ENCODE results near the gene MSMP.

Gene MSMP

GRCh38 chr9:35723908-35724307 is 30.2 kb downstream of the MSMP start:
- H3K4me3 ChIP-seq (ENCODE audit: low read depth, low read length): no peak overlapping the region

GRCh38 chr9:35723426-35723825 is 30.6 kb downstream of the MSMP start:
- no peak overlapping the region for H3K4me3 ChIP-seq (ENCODE audit: low read depth, low read length)

- H3K4me3 ChIP-seq (ENCODE audit: low read depth, low read length): no peak overlapping the region
Measured at GRCh38 chr9:35719546-35719945, 34.5 kb downstream of the MSMP start.

DNA sequence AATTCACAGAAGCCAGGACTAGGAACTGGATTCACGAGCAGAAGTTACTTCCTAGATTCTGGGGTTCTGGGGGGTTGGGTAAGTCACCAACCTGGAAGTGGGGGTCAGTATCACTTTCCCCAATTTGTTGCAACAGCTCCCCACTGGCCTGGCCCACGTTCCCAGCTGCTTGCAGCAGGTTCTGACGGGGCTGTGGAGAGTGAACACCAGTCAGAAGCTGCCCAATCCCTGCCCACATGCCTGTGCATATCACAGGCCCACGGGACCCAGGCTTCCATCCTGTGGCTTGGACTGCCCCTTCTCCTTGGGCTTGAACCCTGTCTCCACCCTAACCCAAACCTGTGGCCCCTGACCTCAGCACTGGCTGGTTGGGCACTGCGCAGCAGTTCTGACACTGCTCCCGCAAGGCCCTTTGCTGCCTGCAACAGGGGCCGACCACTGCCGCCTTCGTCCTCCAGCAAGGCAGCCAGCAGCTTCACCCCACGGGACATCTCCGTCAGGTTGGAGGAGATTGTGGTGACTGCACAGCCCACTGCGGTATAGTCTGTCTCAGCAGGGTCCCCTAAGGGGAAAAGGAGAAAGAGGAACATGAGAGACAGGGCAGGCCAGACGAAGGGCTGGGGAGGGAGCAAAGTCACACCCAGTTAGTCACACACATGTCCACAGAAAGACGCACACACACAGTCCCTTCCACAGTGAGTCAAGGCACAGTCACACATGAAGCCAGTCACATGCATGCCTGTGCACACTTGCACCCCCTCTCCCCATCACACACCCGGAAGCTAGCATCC is 35.2 kb downstream of the MSMP start:
- H3K4me3 ChIP-seq (ENCODE audit: low read depth, low read length): no peak overlapping the region

DNA sequence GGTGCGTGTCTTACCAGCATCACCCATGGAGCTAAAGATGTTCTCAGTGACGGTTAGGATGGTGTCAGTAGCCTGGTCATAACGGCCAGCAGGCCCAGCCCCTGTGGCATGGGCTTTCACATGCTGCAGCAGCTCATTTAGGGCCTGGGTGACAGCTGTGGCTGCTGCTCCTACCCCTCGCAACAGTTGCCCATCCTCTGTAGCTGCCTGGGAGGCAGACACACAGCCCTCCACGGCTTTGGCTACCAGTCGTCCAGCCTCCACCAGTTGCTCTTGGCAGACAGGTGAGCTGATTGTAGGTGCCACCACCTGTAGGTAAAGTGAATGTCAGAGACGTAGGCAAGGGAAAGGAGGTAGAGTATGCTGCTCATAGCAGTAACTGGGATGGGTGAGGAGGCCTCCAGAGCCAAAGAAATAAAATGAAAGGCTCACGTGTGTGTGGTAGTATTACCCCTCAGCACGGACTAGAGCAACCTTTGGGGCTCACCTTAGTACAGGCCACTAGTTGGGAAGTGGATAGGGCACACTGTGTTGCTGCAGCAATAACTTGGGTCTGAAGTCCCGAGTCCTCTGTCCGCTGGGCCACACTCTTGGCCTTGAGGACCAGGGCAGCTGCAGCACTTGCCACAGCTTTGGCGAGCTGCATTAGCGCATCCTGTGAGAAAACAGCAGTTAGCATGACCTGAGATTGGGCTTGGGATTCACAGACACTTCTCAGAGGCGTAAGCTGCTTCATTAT is 36.8 kb downstream of the MSMP start:
- H3K4me3 ChIP-seq (ENCODE audit: low read depth, low read length): no peak overlapping the region

DNA sequence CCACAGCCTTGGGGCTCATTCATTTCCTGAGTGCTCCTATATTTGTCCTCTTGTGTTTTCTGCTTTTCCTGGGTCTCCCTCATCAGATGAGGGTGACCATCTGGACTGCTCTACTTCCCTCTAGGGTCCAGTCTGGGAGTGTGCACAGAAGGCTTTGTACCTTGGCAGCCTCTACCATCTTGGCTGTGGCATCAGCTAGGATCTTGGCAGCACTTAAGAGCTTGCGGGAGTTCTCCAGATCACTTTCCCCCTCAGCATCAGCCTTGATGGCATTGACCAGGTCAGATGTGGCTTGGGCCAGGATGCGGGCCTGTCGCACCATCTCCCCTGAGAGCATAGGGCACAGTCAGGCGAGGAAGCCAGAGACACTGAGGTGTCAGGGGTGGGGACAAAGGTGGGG is 37.8 kb downstream of the MSMP start:
- no peak overlapping the region for H3K4me3 ChIP-seq (ENCODE audit: low read depth, low read length)

DNA sequence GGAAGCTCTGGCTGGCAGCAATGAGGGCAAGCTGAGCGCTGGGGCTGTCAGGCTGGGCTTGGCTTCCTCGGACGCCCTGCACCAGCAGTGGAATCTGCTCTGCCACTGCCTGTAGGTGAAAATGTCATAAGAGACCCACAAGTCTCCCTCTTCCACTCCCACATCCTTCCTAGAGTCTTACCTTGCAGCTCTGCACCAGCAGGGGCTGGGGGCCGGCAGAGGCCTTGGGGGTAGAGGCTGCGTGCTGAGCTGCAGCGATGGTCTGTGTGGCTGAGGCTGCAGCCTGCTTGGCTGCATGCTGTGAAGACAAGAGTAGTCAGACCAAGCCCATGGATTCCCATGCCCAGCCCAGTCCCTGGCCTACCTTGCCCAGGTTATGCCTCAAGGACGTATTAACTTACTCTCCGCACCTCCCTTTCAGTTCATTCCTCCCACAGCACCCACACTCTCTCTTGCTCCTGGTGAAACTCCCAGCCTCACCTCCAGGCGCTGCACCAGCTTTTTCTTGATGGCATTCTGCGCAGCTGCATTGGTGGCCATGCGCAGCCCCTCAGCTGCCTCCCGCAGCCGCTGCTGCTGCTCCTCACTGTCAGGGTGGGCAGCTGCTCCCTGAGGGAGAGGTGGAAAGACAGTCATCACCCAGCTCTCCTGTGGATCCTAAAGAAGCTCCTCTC is 39.4 kb downstream of the MSMP start:
- H3K4me3 ChIP-seq (ENCODE audit: low read depth, low read length): no peak overlapping the region

DNA sequence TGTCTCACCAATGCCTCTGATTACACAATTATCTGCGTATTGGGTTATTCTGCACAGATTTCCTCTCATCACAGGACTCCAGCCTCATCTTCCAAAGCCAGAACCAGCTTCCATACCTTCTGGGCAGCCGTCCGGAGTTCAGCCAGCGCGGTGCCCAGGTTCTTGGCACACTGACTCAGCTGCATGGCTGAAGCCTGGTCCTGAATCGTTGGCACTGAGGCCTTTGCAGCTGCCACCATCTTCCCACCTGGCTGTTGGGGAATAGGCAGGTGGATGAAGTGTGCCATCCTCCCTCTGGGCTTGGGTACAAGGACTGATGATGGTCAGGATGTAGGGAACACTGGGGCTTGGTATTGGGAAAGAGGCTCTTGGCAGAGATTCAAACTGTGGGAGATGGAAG is 40.0 kb downstream of the MSMP start:
- H3K4me3 ChIP-seq (ENCODE audit: low read depth, low read length): no peak overlapping the region

DNA sequence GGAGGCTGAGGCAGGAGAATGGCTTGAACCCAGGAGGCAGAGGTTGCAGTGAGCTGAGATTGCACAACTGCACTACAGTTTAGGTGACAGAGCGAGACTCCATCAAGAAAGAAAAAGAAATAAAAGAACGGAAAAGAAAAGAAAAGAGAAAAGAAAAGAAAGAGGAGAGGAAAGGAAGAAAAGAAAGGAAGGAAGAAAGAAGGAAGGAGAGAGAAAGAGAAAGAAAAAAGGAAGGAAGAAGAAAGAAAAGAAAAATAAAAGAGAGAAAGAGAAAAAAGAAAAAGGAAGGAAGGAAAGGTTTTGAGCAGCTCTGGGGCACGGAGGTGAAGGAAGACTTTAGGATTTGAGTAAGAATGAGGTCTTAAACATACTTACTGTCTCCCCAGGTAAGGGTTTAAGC is 40.5 kb downstream of the MSMP start:
- no peak overlapping the region for H3K4me3 ChIP-seq (ENCODE audit: low read depth, low read length)

DNA sequence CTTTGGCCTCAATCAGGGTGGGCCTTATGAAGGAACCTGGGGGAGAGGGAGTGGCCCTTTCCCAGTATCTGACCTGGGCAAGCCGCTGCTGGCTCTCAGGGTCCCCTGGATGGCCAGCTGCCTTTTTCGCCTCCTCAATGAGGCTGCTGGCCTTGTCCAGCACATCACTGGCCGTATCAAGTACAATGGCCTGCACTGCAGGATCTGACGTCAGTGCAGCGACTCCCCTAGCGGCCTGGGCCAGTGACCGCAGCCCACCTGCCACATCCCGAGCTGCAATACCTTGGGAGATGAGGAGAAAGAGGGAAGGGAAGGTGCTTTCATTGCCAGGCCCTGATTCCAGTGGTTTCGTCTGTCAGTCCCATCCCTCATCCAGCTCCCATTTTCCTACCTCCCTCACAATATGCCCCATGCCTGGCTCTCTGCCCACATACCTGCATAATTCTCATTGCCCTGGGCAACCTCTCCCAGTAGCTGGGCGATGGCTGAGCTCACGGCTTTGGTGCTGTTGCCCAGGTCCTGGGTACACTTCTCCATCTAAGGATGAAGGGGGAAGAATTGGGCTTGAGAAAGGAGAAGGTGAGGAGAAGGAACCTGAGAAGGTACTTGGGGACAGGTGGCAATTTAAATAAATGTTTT is 41.2 kb downstream of the MSMP start:
- no peak overlapping the region for H3K4me3 ChIP-seq (ENCODE audit: low read depth, low read length)

DNA sequence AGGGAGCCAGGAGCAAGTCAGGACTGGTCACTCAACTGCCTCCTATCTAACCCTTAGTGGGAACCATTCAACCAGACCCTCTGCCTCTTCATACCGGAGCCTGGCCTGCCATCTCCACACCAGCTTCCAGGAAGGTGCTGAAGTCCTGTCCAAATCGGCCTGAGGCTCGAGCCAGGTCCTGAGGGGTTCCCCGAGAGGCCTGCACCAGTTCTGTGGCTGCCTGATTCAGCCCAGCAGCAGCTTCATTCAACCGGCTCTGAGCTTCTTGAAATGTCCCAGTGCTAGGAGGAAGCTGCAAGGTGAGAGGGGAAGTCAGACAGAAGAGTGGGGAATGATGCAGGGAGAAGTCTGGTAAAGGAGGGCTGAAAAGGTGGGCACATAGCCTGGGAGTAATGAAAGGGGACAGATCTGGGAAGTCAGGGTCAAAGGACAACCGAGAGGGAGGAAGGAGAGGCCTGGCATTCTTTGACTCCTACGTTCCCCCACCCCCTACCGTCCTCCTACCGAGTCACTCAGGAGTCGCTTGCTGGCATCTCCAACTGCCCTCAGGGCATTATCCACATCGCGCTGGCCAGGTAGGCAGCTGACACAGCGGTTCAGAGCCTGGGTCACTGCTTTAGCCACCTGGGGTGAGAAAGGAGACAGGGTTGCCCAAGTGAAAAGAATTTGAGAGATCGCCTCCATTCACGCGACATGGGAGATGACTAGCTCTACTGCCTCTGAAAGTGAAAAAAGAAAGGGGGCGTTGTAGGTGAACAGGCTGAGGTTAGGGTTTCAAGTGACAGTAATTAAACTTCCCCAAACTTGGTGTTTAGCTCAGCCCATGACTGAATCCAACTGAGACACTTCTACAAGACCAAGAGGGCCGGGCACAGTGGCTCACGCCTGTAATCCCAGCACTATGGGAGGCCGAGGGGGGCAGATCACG is 42.3 kb downstream of the MSMP start:
- no peak overlapping the region for H3K4me3 ChIP-seq (ENCODE audit: low read depth, low read length)

DNA sequence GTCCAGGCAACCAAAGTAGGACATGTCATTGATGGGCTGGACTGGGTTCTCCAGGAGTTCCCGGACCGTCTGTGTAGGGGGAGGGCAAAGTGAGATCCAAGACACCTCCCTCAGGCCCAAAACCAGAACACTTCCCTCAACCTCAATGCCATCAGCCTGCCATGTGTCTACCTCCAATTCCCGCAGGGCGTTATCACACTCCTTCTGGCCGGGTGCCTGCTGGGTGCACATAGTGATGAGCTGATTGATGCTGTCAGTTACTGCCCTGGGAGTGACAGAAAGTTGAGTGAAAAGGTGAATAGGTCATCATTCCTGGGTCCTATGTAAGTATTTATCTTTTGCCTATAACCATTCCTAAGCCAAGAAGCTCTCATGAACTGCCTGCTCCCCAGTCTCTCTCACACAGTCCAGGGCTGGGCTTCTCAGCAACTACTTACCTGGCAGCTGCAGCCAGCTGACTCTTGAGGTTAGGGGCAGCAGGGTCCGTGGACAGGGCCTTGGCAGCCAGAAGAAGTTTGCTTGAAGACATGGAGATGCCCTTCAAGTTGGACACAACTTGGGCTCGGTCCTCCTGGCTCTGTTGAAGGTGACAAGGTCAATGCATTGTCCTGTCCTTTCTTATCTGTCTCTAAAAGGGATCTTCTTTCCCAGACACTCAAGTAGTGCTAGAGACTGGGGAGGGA is 43.1 kb downstream of the MSMP start:
- no peak overlapping the region for H3K4me3 ChIP-seq (ENCODE audit: low read depth, low read length)

- H3K4me3 ChIP-seq (ENCODE audit: low read depth, low read length): no peak overlapping the region
Measured at GRCh38 chr9:35708146-35708545, 45.9 kb downstream of the MSMP start.

- H3K4me3 ChIP-seq (ENCODE audit: low read depth, low read length): no peak overlapping the region
Measured at GRCh38 chr9:35706951-35707350, 47.1 kb downstream of the MSMP start.

DNA sequence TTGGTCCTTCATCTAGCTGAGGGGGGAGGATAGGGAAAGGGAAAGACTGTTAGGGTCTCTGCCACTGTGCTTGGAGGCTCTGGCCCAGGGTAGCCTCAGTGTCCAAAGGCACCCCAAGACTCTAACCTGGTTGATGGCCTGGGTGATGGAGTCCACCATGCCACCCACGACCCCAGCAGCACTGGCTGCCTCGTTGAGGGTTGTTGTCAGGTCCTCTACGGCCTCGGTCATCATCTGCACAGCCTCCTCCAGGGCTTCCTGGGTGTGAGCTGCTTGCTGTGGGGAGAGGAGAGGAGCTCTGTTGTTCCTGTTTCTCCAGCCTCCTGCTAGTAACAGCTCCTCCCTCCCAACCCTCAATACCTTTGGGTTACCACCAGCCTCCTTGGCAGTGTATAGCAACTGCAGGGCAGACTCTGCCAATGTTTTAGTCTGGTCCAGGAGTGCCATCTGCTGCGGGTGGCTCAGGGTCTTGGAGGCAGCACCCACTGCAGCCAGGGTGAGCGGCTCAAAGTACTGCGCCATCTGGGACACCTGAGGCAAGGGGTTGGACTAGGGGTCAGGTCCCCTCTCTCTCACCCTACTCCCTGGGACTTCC is 48.1 kb downstream of the MSMP start:
- H3K4me3 ChIP-seq (ENCODE audit: low read depth, low read length): no peak overlapping the region

DNA sequence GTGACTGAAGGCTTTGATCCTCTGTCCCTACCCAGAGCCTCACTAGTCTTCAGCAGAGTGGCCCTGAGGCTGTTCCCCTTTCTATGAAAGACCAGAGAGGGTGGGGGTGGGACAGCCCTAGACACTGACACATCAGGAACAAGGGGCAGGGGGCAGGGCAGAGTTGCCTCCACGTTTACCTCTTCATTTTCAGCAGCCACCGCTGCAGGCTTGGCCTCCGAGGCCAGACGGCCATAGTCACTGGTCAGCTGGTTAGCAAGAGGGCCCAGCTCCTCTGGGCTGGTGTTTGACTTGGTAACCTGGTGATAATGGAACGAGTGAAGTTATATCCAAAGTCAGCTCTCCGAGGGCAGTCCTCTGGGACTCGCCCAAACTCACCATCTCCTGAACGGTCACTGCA is 48.7 kb downstream of the MSMP start:
- no peak overlapping the region for H3K4me3 ChIP-seq (ENCODE audit: low read depth, low read length)

- no peak overlapping the region for H3K4me3 ChIP-seq (ENCODE audit: low read depth, low read length)
Measured at GRCh38 chr9:35703906-35704672, 50.0 kb downstream of the MSMP start.

Data from iPS-11a (cell line).